Large intestine (tissue), 3 donors: ENCODE data around the gene VPS16. TPM values are rescaled to one million over a fixed set of nuclear protein-coding genes. Genes with fewer than 3 reads are reported as not detected.

Experiments used
- DNase-seq, 2 donors: peaks; one replicate each; pipeline versions ENCODE4 v3.0.0 to v3.0.0-alpha.2; 2013
- H3K27ac ChIP-seq: one replicate; pipeline ENCODE4 v1.5.1; 2013; ENCODE audit warnings: low read length
- H3K27me3 ChIP-seq: 2 replicates; pipeline ENCODE4 v1.6.1; 2013; ENCODE audit warnings: low read length; ENCODE audit not compliant: control insufficient read depth, insufficient read depth
- H3K36me3 ChIP-seq: 2 replicates; pipeline ENCODE4 v1.6.1; 2013; ENCODE audit warnings: low read length; ENCODE audit not compliant: control insufficient read depth, insufficient read depth
- H3K4me1 ChIP-seq: one replicate; pipeline ENCODE4 v1.6.1; 2013; ENCODE audit warnings: low read length; ENCODE audit not compliant: control insufficient read depth, insufficient read depth
- H3K4me3 ChIP-seq: one replicate; pipeline ENCODE4 v1.5.1; 2013; ENCODE audit warnings: low read length
- H3K9me3 ChIP-seq: one replicate; pipeline ENCODE4 v1.6.1; 2013; ENCODE audit warnings: mild to moderate bottlenecking, low read depth, low read length, moderate library complexity; ENCODE audit not compliant: control insufficient read depth
- polyA plus RNA-seq: library from polyadenylated mRNA; unstranded; fragments of 120-200 nt; gene quantifications from one replicate; pipeline ENCODE4 v1.2.1, GENCODE V29; 2013

VPS16 gene
- polyA plus RNA-seq, 1 donor: 33.5 TPM

DNA sequence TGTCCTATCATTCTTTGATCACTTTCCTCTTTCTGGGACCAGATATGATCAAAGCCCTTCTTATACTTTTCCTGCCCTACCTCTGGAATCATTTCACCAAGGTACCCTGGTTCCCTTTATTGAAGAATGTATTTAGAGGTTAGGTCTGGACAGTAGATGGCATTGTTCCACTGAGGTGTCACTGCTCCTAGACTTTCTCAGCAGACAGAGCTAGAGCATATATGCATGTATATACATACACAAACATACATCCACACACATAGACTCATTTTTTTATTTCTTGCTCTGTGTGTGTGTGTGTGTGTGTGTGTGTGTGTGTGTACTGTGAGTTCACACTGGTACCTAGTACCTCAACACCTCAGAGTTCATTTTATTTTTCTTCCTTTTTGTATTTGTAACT, 73.6 kb downstream of the VPS16 start:
- H3K9me3 ChIP-seq: no peaks in the 10 kb centered on the region
- H3K27me3 ChIP-seq: no peaks in the 10 kb centered on the region
- no peak overlapping the region for H3K27ac ChIP-seq
- DNase-seq: peak in 1 of 2 donors; percentile 38
- H3K4me3 ChIP-seq: no peak overlapping the region
- H3K36me3 ChIP-seq: no peaks in the 10 kb centered on the region
- H3K4me1 ChIP-seq: peaks cover 12% of the 10 kb centered on the region

Other genes with a start within 250 kb of the VPS16 start
- 208 TPM for gene NOP56, start 188.1 kb upstream of the VPS16 start, polyA plus RNA-seq
- gene IDH3B, start 176.5 kb upstream of the VPS16 start, polyA plus RNA-seq: 124 TPM
- 12.2 TPM for gene EBF4, start 148.0 kb upstream of the VPS16 start, polyA plus RNA-seq
- 28.6 TPM for gene CPXM1, start 40.1 kb upstream of the VPS16 start, polyA plus RNA-seq
- not detected for gene C20orf141, start 25.8 kb upstream of the VPS16 start, polyA plus RNA-seq
- gene TMEM239, start 24.4 kb upstream of the VPS16 start, polyA plus RNA-seq: 0.01 TPM
- gene PCED1A, start 90 bp upstream of the VPS16 start, polyA plus RNA-seq: 43.4 TPM
- 52.7 TPM for gene PTPRA, start 32.7 kb downstream of the VPS16 start, polyA plus RNA-seq
- gene GNRH2, start 202.9 kb downstream of the VPS16 start, polyA plus RNA-seq: 1.2 TPM
- gene MRPS26, start 205.3 kb downstream of the VPS16 start, polyA plus RNA-seq: 60.8 TPM
- 5.2 TPM for gene OXT, start 230.9 kb downstream of the VPS16 start, polyA plus RNA-seq
- gene AVP, start 244.0 kb downstream of the VPS16 start, polyA plus RNA-seq: 0.49 TPM